Stimulated activated CD4-positive, alpha-beta T cell treated with anti-CD3 and anti-CD28 coated beads, Interleukin-2, amount 100 ng/mL, for 24 hours (primary cell): ENCODE measurements around the gene RWDD1.
"Not testable (repeated sequence)": the region's sequence is repeated elsewhere in the genome, so short reads cannot be mapped to it uniquely, and the experiment has no call there.

Source experiments
- DNase-seq, 2 donors: peaks; one replicate each; pipeline ENCODE4 v3.0.0-alpha.2; 2020

RWDD1 gene

GRCh38 chr6:116561377-116562018, 9.8 kb upstream of the RWDD1 start:
- DNase-seq, result peak; percentile 71

DNA sequence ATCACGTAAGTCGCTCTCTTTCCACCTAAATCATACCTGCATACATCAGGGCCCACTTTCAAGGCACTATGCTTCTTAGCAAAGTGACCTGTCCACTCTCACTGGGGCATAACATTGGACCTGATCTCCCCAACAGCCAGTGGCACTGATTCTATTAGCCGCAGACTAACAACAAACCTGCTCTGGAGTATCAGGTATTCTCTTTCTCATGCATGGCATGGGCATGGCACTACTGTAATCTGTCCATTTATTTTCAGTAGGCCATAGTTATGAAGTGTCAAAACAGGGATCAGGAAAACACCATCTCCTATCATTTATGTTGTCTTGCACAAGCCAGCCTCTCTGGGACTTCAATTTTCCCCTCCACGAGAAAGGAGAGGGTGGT, 9.3 kb upstream of the RWDD1 start:
- no peak for DNase-seq

GRCh38 chr6:116562614-116563013, 8.7 kb upstream of the RWDD1 start:
- no peak for DNase-seq

DNA sequence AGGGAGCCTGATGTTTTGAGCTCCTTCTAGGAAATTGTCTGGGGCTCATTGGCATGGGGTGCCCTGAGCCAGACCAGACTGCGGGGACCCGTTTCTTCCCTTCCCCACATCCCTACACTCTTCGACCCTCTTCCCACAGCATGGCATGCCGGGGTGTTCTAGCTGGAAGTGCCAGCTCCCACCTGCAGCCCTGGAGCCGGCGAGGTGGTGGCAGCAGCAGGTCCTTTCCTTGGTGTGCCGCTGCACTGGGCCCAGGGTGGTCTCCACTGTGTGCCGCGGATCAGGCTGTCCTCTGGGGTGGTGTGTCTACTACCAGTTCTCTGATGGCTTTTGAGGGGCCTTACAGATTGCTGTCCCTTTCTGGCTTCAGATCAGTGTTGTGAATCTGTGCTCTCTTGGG, 7.5 kb upstream of the RWDD1 start:
- DNase-seq, result no peak

- DNase-seq, result no peak
Observed at GRCh38 chr6:116564311-116564710, 7.0 kb upstream of the RWDD1 start.

DNA sequence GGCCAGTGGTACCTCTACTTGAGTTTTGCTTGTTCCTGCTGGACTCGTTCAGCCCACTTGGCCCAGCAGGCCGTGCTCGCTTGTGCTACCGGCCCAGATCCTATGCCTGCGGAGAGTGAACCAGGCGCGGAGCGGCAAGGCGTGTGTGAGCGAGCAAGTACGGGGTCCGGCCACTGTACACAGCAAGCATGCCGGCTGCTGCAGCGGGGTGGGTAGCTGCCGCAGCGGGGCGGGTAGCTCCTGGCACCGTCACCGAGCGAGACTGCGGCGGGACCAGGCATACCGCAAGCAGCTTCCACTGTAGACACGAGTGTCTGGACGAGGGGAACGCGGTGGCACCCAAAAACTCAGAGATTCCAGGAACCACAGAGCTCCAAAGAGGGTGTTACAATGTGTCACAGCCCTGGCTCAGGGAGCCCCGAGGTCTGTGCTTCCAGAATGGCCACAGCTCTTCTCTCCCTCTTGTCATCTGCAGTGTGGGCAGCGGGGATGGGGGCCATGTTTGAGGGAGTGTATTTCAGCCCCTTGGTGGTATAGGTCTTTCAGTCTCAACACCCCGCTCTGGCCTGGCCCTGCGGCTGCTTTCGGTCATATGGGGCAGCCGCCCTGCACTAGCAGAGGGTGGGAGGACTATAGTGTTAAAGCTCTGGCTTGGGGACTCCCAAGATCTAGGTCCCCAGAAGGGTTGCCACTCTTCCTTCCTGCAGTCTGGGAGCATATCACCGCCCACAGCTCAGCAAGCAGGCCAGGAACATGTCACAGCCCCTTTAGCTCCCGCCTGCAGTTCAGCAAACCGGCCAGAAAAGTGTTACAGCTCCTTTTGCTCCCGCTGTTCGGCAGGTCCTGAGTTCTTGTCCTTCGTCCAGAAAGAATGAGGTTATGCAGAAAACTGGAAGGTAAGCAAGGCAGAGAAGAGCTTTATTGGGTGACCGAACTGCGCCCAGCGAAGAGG, 6.1 kb upstream of the RWDD1 start:
- DNase-seq, result peak in 1 of 2 donors; percentile 22

- no peak for DNase-seq
Observed at GRCh38 chr6:116568111-116568510, 3.2 kb upstream of the RWDD1 start.

DNA sequence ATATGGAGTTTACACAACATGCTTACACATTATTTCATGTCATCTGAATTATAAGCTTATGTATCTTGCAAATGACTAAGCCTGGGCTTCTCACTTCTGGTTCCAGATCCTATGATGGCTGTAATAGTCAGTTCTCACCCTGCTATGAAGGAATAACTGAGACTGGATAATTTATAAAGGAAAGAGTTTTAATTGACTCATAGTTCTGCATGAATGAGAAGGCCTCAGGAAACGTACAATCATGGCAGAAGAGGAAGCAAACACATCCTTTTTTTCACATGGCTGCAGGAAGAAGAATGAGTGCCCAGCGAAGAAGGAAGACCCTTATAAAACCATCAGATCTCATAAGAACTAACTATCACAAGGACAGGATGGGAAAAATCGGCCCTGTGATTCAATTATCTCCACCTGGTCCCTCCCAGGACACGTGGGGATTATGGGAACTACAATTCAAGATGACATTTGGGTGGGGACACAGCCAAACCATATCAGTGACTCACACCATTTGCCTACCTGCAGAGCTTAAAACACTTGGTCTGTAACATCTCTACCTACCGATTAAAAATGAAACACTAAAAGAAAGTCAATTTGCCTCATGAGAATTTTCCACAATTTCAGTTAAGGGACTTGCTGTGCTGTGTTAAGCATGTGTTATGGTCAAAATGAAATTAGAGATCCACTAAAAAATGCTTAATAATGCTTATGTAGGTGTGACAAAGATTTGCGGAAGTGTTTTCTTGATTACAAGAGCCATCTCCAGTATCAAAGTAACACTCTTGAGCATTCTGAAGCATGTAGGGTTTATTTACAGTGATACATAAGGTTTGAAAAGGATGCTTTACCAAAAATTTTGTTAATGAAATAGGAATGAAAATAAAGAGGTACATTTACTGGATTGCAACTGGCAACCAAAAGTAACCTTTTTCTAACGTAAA, 2.2 kb upstream of the RWDD1 start:
- no peak for DNase-seq

GRCh38 chr6:116571683-116572000, 338 bp downstream of the RWDD1 start:
- DNase-seq, result no peak

- DNase-seq, result peak in 1 of 2 donors; percentile 16
Observed at GRCh38 chr6:116572162-116572561, 858 bp downstream of the RWDD1 start.

DNA sequence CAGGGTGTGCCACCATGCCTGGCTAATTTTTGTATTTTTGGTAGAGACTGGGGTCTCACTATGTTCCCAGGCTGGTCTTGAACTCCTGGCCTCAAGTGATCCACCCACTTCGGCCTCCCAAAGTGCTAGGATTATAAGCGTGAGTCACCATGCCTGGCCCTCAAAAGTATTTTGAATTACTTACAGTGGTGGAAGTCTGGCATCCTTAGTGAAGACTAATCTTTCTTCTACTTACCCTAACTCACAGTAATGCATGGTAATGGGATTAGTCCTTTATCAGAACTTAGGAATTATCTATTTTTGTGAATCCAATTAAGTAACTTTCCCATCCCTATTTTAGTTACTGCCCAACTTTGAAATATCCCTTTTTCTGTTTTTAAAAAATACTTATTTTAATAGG, 3.9 kb downstream of the RWDD1 start:
- DNase-seq, result no peak

DNA sequence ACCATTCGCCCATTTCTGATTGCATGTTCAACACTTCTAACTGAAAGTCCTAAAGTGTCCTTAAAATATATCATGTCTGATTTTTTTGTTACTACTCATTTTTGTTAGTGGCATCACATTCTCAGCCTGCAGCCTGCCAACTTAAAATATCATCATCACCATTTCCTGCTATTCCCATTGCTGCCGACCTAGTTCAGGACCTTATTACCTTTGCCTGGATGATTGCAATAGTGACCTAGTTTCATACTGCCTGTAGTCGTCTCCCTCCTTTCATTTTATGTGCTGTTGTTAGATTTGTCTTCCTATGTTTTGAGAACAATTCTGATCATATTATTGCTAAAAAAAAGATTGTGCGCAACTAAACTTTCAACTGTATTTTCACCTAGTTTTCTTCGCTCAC, 6.2 kb downstream of the RWDD1 start:
- no peak for DNase-seq

DNA sequence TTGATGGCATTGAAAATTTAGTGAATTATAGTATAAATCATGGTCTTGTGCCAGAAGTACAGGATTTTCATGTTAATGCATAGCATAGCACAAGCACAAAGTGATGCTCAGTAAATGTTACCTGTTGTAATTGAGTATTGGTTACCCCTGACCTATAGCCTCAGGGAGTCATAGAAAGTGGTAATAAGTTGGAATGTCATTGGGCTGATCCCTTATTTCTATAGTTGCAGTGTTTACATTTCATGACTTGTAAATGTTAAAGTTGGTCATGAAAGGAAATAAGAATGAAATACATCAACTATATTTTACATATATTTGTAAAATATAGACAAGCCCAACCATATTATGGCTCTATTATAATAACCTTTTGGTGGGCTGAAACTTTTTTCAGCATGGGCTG, 7.0 kb downstream of the RWDD1 start:
- DNase-seq, result no peak

DNA sequence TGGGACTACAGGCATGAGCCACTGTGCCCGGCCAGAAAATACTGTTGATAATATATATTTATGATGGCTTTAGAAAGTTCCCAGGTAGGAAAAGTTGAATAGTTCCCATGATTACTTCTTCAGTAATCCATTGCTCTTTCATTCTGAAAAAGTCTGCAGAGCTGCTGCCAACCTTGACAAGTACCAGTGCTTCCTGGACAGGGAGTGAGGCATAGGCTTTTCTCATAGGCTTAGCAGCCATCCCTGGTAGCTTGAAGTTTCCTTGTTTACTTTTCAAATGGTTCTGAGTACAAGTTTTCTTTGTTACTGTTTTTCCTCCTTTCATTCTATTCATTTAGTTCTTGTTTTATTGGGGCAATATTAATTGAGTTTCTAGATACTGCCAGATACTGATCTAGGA, 7.8 kb downstream of the RWDD1 start:
- no peak for DNase-seq

DNA sequence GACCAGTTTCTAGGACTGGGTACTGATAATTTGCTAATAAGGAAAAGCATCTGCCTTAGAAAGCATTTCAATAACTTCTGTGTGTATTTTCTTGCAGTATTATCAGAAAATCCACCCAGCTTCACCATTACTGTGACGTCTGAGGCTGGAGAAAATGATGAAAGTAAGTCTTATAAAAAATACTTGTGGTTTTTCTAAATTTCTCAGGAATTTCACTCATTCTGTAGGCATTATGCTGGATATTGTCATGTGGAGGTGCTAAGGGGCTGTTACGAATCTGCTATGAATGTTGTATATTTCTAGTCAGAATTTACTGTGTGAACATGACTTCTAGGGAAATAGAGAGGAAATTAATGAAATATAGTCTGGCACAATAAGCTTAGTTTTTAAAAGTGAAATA, 8.9 kb downstream of the RWDD1 start:
- DNase-seq, result no peak

DNA sequence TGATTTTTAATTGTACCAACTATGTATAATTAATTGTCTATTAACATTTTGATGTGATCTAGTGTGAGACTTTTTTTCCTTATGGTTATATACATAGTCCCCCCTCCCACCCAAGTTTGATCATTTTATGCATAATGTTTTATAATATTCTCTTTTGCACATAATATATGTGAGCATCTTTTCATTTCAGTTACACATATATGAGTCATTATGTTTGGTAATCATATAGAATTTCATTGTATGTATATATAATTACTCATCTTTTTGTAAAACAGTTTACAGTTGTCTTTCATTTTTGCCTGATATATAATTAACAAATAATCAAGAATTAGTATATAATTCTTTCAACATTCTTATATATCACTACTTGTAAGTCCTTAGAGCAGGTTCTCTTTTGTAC, 15.0 kb downstream of the RWDD1 start:
- DNase-seq, result no peak

DNA sequence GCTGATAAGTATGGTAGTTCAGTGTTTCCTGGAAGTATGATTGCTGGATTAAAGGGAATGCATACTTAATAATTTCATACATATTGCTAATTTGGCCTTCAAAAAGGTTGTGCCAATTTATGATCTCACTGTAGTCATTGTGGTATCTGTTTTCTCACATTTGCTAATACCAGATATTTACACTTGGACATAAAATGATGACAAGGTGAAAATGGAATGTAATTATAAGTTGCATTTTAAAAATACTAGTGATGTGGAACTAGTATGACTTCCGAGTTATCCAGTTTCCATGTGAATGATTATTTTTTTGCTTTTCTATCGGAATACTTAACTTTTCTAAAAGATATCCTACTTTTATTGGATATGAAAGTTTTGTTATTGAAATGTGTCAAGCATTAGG, 15.4 kb downstream of the RWDD1 start:
- DNase-seq, result no peak

- no peak for DNase-seq
Observed at GRCh38 chr6:116595247-116595646, 23.9 kb downstream of the RWDD1 start.

GRCh38 chr6:116596815-116597214, 25.5 kb downstream of the RWDD1 start:
- DNase-seq, result no peak

DNA sequence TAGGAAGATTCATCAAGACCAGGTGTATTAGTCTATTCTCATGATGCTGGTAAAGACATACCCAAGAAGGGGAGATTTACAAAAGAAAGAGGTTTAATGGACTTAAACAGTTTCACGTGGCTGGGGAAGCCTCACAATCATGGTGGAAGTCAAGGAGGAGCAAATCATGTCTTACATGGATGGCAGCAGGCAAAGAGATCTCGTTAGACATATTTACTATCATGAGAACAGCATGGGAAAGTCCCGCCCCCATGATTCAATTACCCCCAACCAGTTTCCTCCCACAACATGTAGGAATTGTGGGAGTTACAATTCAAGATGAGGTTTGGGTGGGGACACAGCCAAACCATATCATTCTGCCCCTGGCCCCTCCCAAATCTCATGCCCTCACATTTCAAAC, 32.6 kb downstream of the RWDD1 start:
- not testable (repeated sequence) for DNase-seq

GRCh38 chr6:116604868-116605267, 33.6 kb downstream of the RWDD1 start:
- not testable (repeated sequence) for DNase-seq

DNA sequence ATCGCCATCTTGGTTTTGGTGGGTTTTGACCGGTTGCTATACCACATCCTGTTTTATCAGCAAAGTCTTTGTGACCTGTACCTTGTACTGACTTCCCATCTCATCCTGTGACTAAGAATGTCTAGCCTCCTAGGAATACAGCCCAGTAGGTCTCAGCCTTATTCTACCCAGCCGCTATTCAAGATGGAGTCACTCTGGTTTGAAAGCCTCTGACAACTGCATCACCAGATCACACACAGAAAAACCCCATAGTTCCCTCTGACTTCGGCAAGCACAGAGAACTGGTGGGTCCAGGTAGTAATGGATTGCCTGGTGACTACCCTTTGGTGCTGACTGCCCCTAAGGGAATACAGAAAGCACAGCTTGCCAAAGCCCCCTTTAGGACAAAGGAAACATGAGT, 34.6 kb downstream of the RWDD1 start:
- DNase-seq, result no peak

GRCh38 chr6:116611056-116611455, 39.8 kb downstream of the RWDD1 start:
- DNase-seq, result no peak
